ENCODE results near the gene SH3TC2. TPM values are rescaled to one million over a fixed set of nuclear protein-coding genes. Genes with fewer than 3 reads are reported as not detected.

SH3TC2 gene
- total and polyA plus RNA-seq, 10 of the 15 experiments (the other 5 are each of a cell fraction or from before 2014, with no cell fraction given): not detected

DNA sequence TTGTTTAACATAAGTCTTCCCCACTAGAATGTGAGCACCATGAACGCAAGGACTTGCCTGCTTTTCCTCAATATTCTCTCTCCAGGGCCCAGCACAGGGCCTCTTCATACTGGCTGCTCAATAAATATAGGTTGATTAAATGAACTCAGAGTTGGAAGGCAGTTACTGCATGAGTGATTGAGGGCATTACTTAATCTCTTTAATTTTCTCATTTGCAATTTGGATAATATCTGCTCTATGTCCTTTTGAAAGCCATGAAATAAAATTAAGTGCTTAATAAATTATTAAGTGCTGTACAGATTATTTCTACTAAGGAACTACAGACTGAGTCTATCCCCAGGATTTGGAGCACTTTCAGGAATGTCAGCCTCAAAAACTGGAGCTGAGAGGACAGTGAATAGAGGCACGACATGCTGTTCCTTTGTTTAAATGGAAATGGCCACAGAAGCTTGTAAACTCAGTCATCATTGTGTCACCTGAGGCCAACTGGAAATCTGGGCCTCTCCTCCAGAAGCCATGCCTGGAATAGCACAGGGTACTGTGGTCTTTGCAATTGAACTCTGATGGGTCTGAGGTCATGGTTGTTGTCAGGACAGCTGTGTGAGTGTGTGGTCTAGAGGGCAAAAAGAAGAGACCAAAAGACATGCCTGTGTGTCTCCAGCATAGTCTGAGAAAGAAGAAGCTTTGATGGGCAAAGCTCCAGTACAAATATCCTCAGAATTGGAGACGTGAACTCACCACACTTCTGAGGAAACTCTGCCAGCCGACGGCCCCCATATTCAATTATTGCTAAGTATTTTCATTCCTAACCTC, 86.1 kb downstream of the SH3TC2 start:
- WGBS (ENCODE audit: insufficient coverage, insufficient replicate concordance, low lambda C conversion rate, missing lambda C conversion rate): 37% methylated on average over 5 of the region's 5 CpGs
- ChIA-PET RAD21 (ENCODE audit: unreplicated experiment) (no interaction called here), POLR2A (no interaction called here), CTCF (interaction anchor here (1.2 to 2.1 kb wide), 3 partner anchors 19 to 244 kb away, joined by 4 to 10 read pairs (median 4); no protein-coding TSS in a partner anchor), SMC1A (ENCODE audit: uncharacterized antibody, unreplicated experiment) (interaction anchor here (1.8 kb wide), 1 partner anchor 237 kb away, joined by 6 read pairs; no protein-coding TSS in a partner anchor)
- Histone ChIP-seq H3K9me3 (replicated peaks; ENCODE audit: control insufficient read depth, insufficient read depth, low read length) (no peaks in the 10 kb centered on the region), H3K79me2 (ENCODE audit: control insufficient read depth, insufficient read depth, low read length) (no peaks in the 10 kb centered on the region), H3K9ac (ENCODE audit: control insufficient read depth, insufficient read depth, low read length) (no peak overlapping the region), H3K4me2 (ENCODE audit: control insufficient read depth, insufficient read depth) (no peak overlapping the region), H3K27ac (ENCODE audit: control insufficient read depth, insufficient read depth) (no peak overlapping the region), H3K27me3 (replicated peaks in 1 of 2; ENCODE audit: control insufficient read depth in 2 of 2, insufficient read depth in 2 of 2, low read length in 1 of 2) (peaks cover 0 to 9% of the 10 kb centered on the region in 2 experiments; a peak in 2 of 4 replicates), H2AFZ (ENCODE audit: control insufficient read depth, low read depth, low read length) (no peak overlapping the region), H3K4me1 (ENCODE audit: control insufficient read depth, insufficient read depth, low read length) (no peaks in the 10 kb centered on the region), H3K4me3 (no peak overlapping the region), H3K36me3 (ENCODE audit: control insufficient read depth in 2 of 2, insufficient read depth in 2 of 2, low read length in 1 of 2) (no peaks in the 10 kb centered on the region), H4K20me1 (ENCODE audit: control insufficient read depth, insufficient read depth) (no peaks in the 10 kb centered on the region)
- DNase-seq (ENCODE audit: low read depth, low spot score) (no peak), FAIRE-seq (no peak), ATAC-seq (no peak)
- in situ Hi-C loops (cut with MboI) (no loop called here), intact Hi-C loops (cut with micrococcal nuclease; ENCODE audit: unreplicated experiment) (no loop called here)
- no TSS peak for BruUV-seq (replicated peaks)
- TF ChIP-seq, protein P1, sequence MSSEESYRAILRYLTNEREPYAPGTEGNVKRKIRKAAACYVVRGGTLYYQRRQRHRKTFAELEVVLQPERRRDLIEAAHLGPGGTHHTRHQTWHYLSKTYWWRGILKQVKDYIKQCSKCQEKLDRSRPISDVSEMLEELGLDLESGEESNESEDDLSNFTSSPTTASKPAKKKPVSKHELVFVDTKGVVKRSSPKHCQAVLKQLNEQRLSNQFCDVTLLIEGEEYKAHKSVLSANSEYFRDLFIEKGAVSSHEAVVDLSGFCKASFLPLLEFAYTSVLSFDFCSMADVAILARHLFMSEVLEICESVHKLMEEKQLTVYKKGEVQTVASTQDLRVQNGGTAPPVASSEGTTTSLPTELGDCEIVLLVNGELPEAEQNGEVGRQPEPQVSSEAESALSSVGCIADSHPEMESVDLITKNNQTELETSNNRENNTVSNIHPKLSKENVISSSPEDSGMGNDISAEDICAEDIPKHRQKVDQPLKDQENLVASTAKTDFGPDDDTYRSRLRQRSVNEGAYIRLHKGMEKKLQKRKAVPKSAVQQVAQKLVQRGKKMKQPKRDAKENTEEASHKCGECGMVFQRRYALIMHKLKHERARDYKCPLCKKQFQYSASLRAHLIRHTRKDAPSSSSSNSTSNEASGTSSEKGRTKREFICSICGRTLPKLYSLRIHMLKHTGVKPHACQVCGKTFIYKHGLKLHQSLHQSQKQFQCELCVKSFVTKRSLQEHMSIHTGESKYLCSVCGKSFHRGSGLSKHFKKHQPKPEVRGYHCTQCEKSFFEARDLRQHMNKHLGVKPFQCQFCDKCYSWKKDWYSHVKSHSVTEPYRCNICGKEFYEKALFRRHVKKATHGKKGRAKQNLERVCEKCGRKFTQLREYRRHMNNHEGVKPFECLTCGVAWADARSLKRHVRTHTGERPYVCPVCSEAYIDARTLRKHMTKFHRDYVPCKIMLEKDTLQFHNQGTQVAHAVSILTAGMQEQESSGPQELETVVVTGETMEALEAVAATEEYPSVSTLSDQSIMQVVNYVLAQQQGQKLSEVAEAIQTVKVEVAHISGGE (CRISPR knock-in tag; IDR thresholded peaks at IDR 0.05): no peak
- TF ChIP-seq, protein P2, sequence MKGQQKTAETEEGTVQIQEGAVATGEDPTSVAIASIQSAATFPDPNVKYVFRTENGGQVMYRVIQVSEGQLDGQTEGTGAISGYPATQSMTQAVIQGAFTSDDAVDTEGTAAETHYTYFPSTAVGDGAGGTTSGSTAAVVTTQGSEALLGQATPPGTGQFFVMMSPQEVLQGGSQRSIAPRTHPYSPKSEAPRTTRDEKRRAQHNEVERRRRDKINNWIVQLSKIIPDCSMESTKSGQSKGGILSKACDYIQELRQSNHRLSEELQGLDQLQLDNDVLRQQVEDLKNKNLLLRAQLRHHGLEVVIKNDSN (IDR thresholded peaks at IDR 0.05; ENCODE audit: borderline replicate concordance, extremely low read length, insufficient read depth, low read depth, low read length): no peak
- TF ChIP-seq YBX1 (IDR thresholded peaks at IDR 0.05) (no peak), KAT2A (conservative IDR thresholded peaks at IDR 0.05; ENCODE audit: control insufficient read depth, low read depth, low read length) (no peak), JUNB (IDR thresholded peaks at IDR 0.05) (no peak), CHD1 (IDR thresholded peaks at IDR 0.05; ENCODE audit: low read depth, low read length) (no peak), EED (IDR thresholded peaks at IDR 0.05; ENCODE audit: low read depth) (no peak), CREB1 (IDR thresholded peaks at IDR 0.05; ENCODE audit: low read depth) (no peak)
- TF ChIP-seq, protein P3, sequence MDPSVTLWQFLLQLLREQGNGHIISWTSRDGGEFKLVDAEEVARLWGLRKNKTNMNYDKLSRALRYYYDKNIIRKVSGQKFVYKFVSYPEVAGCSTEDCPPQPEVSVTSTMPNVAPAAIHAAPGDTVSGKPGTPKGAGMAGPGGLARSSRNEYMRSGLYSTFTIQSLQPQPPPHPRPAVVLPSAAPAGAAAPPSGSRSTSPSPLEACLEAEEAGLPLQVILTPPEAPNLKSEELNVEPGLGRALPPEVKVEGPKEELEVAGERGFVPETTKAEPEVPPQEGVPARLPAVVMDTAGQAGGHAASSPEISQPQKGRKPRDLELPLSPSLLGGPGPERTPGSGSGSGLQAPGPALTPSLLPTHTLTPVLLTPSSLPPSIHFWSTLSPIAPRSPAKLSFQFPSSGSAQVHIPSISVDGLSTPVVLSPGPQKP (IDR thresholded peaks at IDR 0.05; ENCODE audit: low read depth, low read length): no peak
- TF ChIP-seq, protein P4, sequence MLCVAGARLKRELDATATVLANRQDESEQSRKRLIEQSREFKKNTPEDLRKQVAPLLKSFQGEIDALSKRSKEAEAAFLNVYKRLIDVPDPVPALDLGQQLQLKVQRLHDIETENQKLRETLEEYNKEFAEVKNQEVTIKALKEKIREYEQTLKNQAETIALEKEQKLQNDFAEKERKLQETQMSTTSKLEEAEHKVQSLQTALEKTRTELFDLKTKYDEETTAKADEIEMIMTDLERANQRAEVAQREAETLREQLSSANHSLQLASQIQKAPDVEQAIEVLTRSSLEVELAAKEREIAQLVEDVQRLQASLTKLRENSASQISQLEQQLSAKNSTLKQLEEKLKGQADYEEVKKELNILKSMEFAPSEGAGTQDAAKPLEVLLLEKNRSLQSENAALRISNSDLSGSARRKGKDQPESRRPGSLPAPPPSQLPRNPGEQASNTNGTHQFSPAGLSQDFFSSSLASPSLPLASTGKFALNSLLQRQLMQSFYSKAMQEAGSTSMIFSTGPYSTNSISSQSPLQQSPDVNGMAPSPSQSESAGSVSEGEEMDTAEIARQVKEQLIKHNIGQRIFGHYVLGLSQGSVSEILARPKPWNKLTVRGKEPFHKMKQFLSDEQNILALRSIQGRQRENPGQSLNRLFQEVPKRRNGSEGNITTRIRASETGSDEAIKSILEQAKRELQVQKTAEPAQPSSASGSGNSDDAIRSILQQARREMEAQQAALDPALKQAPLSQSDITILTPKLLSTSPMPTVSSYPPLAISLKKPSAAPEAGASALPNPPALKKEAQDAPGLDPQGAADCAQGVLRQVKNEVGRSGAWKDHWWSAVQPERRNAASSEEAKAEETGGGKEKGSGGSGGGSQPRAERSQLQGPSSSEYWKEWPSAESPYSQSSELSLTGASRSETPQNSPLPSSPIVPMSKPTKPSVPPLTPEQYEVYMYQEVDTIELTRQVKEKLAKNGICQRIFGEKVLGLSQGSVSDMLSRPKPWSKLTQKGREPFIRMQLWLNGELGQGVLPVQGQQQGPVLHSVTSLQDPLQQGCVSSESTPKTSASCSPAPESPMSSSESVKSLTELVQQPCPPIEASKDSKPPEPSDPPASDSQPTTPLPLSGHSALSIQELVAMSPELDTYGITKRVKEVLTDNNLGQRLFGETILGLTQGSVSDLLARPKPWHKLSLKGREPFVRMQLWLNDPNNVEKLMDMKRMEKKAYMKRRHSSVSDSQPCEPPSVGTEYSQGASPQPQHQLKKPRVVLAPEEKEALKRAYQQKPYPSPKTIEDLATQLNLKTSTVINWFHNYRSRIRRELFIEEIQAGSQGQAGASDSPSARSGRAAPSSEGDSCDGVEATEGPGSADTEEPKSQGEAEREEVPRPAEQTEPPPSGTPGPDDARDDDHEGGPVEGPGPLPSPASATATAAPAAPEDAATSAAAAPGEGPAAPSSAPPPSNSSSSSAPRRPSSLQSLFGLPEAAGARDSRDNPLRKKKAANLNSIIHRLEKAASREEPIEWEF (IDR thresholded peaks at IDR 0.05; ENCODE audit: insufficient replicate concordance, low read depth, low read length): no peak
- TF ChIP-seq, protein P5, sequence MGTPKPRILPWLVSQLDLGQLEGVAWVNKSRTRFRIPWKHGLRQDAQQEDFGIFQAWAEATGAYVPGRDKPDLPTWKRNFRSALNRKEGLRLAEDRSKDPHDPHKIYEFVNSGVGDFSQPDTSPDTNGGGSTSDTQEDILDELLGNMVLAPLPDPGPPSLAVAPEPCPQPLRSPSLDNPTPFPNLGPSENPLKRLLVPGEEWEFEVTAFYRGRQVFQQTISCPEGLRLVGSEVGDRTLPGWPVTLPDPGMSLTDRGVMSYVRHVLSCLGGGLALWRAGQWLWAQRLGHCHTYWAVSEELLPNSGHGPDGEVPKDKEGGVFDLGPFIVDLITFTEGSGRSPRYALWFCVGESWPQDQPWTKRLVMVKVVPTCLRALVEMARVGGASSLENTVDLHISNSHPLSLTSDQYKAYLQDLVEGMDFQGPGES (IDR thresholded peaks at IDR 0.05): no peak

All from GM12878 (cell line).